NCI-H146 (cell line): ENCODE data around the gene SEMA6A.
"Not testable (repeated sequence)": the region's sequence is repeated elsewhere in the genome, so short reads cannot be mapped to it uniquely, and the experiment has no call there.

ENCODE experiments used
- DNase-seq: peaks from one replicate; lab custom pipeline; 2025; lab: John Stamatoyannopoulos, UW

The SEMA6A gene

GRCh38 chr5:116553366-116553765 is 21.3 kb downstream of the SEMA6A start:
- no peak for DNase-seq

- no peak for DNase-seq
These were observed 24.5 kb downstream of the SEMA6A start for GRCh38 chr5:116550082-116550481.

- no peak for DNase-seq
These were observed 27.9 kb downstream of the SEMA6A start for GRCh38 chr5:116546743-116547124.

GRCh38 chr5:116546033-116546742 is 28.4 kb downstream of the SEMA6A start:
- no peak for DNase-seq

GRCh38 chr5:116545465-116545864 is 29.2 kb downstream of the SEMA6A start:
- not testable (repeated sequence) for DNase-seq

- DNase-seq, result no peak
These were observed 29.9 kb downstream of the SEMA6A start for GRCh38 chr5:116544531-116545241.

GRCh38 chr5:116543501-116543900 is 31.1 kb downstream of the SEMA6A start:
- no peak for DNase-seq

GRCh38 chr5:116542619-116543018 is 32.0 kb downstream of the SEMA6A start:
- DNase-seq, result no peak

- no peak for DNase-seq
These were observed 35.4 kb downstream of the SEMA6A start for GRCh38 chr5:116539222-116539621.

- DNase-seq, result no peak
These were observed 38.1 kb downstream of the SEMA6A start for GRCh38 chr5:116536316-116537083.

GRCh38 chr5:116534964-116535651 is 39.5 kb downstream of the SEMA6A start:
- no peak for DNase-seq

- peak; percentile 81 for DNase-seq
These were observed 41.7 kb downstream of the SEMA6A start for GRCh38 chr5:116532762-116533525.

GRCh38 chr5:116531635-116532034 is 43.0 kb downstream of the SEMA6A start:
- DNase-seq, result no peak

GRCh38 chr5:116531117-116531516 is 43.5 kb downstream of the SEMA6A start:
- no peak for DNase-seq

- no peak for DNase-seq
These were observed 44.3 kb downstream of the SEMA6A start for GRCh38 chr5:116530276-116530675.

GRCh38 chr5:116529615-116530014 is 45.0 kb downstream of the SEMA6A start:
- peak; percentile 8 for DNase-seq

GRCh38 chr5:116528519-116529234 is 45.9 kb downstream of the SEMA6A start:
- peak; percentile 53 for DNase-seq

GRCh38 chr5:116527582-116527981 is 47.0 kb downstream of the SEMA6A start:
- DNase-seq, result no peak

- no peak for DNase-seq
These were observed 48.9 kb downstream of the SEMA6A start for GRCh38 chr5:116525674-116526073.

- DNase-seq, result peak; percentile 9
These were observed 49.7 kb downstream of the SEMA6A start for GRCh38 chr5:116524966-116525365.
